ENCODE data around the gene LRRC42.

Gene LRRC42

GRCh38 chr1:53942127-53942957 lies 3.8 kb upstream of the LRRC42 start:
- DNase-seq, result no peak

- DNase-seq, result no peak
Observed at GRCh38 chr1:53943090-53943489, 3.1 kb upstream of the LRRC42 start.

GRCh38 chr1:53943490-53944043 lies 2.6 kb upstream of the LRRC42 start:
- no peak for DNase-seq

- DNase-seq, result peak; percentile 52
Observed at GRCh38 chr1:53944469-53945182, 1.5 kb upstream of the LRRC42 start.

- DNase-seq, result no peak
Observed at GRCh38 chr1:53945183-53945432, 1.0 kb upstream of the LRRC42 start.

GRCh38 chr1:53945433-53946251 lies 508 bp upstream of the LRRC42 start, which contains the start of gene IFT25:
Gene IFT25, minus strand, starts transcription at chr1:53945699. Its CDS starts 5,617 bp downstream, at chr1:53940082.
- peak; percentile 98 for DNase-seq

- no peak for DNase-seq
Observed at GRCh38 chr1:53947172-53947907, 1.2 kb downstream of the LRRC42 start.

- no peak for DNase-seq
Observed at GRCh38 chr1:53948291-53948690, 2.1 kb downstream of the LRRC42 start.

GRCh38 chr1:53949023-53949990 lies 3.2 kb downstream of the LRRC42 start:
- DNase-seq, result peak; percentile 57

GRCh38 chr1:53951697-53952096 lies 5.5 kb downstream of the LRRC42 start:
- DNase-seq, result no peak

GRCh38 chr1:53954128-53954527 lies 8.0 kb downstream of the LRRC42 start:
- DNase-seq, result no peak

- DNase-seq, result no peak
Observed at GRCh38 chr1:53956308-53957168, 10.4 kb downstream of the LRRC42 start.

GRCh38 chr1:53957194-53957818 lies 11.2 kb downstream of the LRRC42 start:
- peak; percentile 91 for DNase-seq

GRCh38 chr1:53959664-53960250 lies 13.6 kb downstream of the LRRC42 start:
- no peak for DNase-seq

GRCh38 chr1:53962395-53962794 lies 16.2 kb downstream of the LRRC42 start:
- no peak for DNase-seq

GRCh38 chr1:53963460-53963859 lies 17.3 kb downstream of the LRRC42 start:
- no peak for DNase-seq

- DNase-seq, result no peak
Observed at GRCh38 chr1:53964109-53964508, 18.0 kb downstream of the LRRC42 start.

GRCh38 chr1:53966794-53967193 lies 20.6 kb downstream of the LRRC42 start:
- DNase-seq, result no peak

- no peak for DNase-seq
Observed at GRCh38 chr1:53967409-53968124, 21.4 kb downstream of the LRRC42 start.

Data from islet precursor cell (in vitro differentiated cells).